ENCODE data around the gene ZNF408. TPM values are rescaled to one million over a fixed set of nuclear protein-coding genes. Genes with fewer than 3 reads are reported as not detected.

Gene ZNF408
- polyA plus RNA-seq, 1 donor from 2014 or later, result 9.1 TPM

DNA sequence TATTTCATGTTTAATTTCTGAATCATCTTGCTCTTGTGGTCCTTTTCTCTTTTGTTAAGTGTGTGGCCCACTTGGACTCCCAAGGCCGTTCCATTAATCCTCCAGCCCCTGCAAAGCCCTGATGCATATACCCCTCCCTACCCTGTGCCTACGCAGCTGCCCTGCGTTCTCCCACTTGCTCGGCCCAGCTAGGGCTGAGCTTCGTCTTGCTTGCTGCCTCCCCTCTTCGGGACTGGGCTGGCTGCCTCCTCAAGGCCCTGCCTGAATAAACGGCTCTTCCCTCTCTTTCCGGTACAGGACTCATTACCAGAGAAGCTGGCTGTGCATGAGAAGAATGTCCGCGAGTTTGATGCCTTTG, 28.9 kb upstream of the ZNF408 start:
- Histone ChIP-seq H3K4me3 (ENCODE audit: low read length) (no peak overlapping the region), H3K9me2 (ENCODE audit: insufficient read depth, low read length) (no peaks in the 10 kb centered on the region), H3K36me3 (ENCODE audit: insufficient read depth, low read length) (no peaks in the 10 kb centered on the region), H3K4me2 (ENCODE audit: low read length) (no peak overlapping the region), H3K9me3 (ENCODE audit: low read length) (no peaks in the 10 kb centered on the region), H3K9ac (ENCODE audit: low read length) (no peak overlapping the region), H3K27me3 (ENCODE audit: insufficient read depth, low read depth, low read length) (no peaks in the 10 kb centered on the region), H2AFZ (ENCODE audit: low read depth, low read length) (no peak overlapping the region), H3F3A (ENCODE audit: insufficient read depth, low read length, poor library complexity, severe bottlenecking) (no peaks in the 10 kb centered on the region), H3K27ac (ENCODE audit: low read length) (no peak overlapping the region), H4K20me1 (ENCODE audit: insufficient read depth) (no peaks in the 10 kb centered on the region), H3K79me2 (replicated peaks; ENCODE audit: insufficient read depth, low read length) (no peaks in the 10 kb centered on the region)
- TF ChIP-seq EP300 (conservative IDR thresholded peaks at IDR 0.05; ENCODE audit: poor library complexity, severe bottlenecking) (no peak), SMC3 (conservative IDR thresholded peaks at IDR 0.05; ENCODE audit: poor library complexity) (no peak), RAD21 (conservative IDR thresholded peaks at IDR 0.05) (no peak), POLR2AphosphoS5 (IDR thresholded peaks at IDR 0.05) (no peak)

DNA sequence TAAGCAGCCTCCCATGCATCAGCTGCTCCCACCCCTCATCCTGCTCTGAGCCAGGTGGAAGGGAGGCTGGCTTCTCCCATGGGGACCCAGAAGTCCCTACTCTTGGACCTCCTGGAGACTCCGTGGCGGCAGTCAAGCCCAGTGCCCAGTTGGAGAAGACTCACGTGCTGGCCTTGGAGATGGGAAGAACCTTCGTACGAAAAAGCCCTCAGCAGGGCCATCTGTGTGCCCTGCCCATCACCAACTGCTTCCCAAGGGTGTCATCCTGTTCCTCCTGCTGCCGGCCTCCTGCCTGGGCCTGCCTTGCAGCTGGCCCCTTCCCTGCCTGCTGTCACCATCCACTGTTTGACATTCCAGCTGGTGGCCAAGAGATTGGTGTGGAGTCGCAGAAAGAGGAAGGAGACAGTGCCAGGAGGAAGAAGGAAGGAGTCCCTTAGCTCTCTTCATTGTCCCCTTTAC, 28.4 kb upstream of the ZNF408 start:
- Histone ChIP-seq H3K9ac (ENCODE audit: low read length) (no peak overlapping the region), H3K4me3 (ENCODE audit: low read length) (no peak overlapping the region), H4K20me1 (ENCODE audit: insufficient read depth) (no peaks in the 10 kb centered on the region), H3K36me3 (ENCODE audit: insufficient read depth, low read length) (no peaks in the 10 kb centered on the region), H3K27me3 (ENCODE audit: insufficient read depth, low read depth, low read length) (no peaks in the 10 kb centered on the region), H3F3A (ENCODE audit: insufficient read depth, low read length, poor library complexity, severe bottlenecking) (no peaks in the 10 kb centered on the region), H3K27ac (ENCODE audit: low read length) (no peak overlapping the region), H3K9me3 (ENCODE audit: low read length) (no peaks in the 10 kb centered on the region), H3K79me2 (replicated peaks; ENCODE audit: insufficient read depth, low read length) (no peaks in the 10 kb centered on the region), H3K9me2 (ENCODE audit: insufficient read depth, low read length) (no peaks in the 10 kb centered on the region), H3K4me2 (ENCODE audit: low read length) (no peak overlapping the region), H2AFZ (ENCODE audit: low read depth, low read length) (no peak overlapping the region)
- TF ChIP-seq SMC3 (conservative IDR thresholded peaks at IDR 0.05; ENCODE audit: poor library complexity) (no peak), REST (IDR thresholded peaks at IDR 0.05; ENCODE audit: borderline replicate concordance) (no peak), RAD21 (conservative IDR thresholded peaks at IDR 0.05) (no peak), TAF1 (IDR thresholded peaks at IDR 0.05; ENCODE audit: low read depth) (no peak), CTCF (IDR thresholded peaks at IDR 0.05; ENCODE audit: poor library complexity, severe bottlenecking) (no peak), MXI1 (conservative IDR thresholded peaks at IDR 0.05; ENCODE audit: poor library complexity, severe bottlenecking) (no peak), POLR2AphosphoS5 (IDR thresholded peaks at IDR 0.05) (no peak), EP300 (conservative IDR thresholded peaks at IDR 0.05; ENCODE audit: poor library complexity, severe bottlenecking) (no peak), EZH2 (IDR thresholded peaks at IDR 0.05; ENCODE audit: borderline replicate concordance, insufficient read depth, low read length, poor library complexity, severe bottlenecking) (no peak)
